Endothelial cell of umbilical vein (primary cell): Measurements from ENCODE around the gene ARL10. TPM values are rescaled to one million over a fixed set of nuclear protein-coding genes. Genes with fewer than 3 reads are reported as not detected.

Source experiments
- BruUV-seq: library from RNA; stranded (reverse); fragments of 400-500 nt; replicated peaks from 2 replicates; lab custom pipeline; 2021; lab: Mats Ljungman, UMichigan
- CTCF ChIA-PET: fragments of 300-600, 350-600 bp; sonication (Branson Sonifier 250); formaldehyde crosslinking; loops from one replicate; lab custom pipeline; 2021; ENCODE audit warnings: antibody characterized with exemption, inconsistent platforms; lab: Charles Lee
- POLR2A ChIA-PET: fragments of 300-600, 350-600 bp; sonication (Branson Sonifier 250); formaldehyde crosslinking; loops from one replicate; lab custom pipeline; 2021; ENCODE audit warnings: antibody characterized with exemption, inconsistent platforms; lab: Charles Lee
- DNase-seq: peaks from one replicate; pipeline ENCODE4 v3.0.0-alpha.2; 2011; ENCODE audit warnings: low read depth, low spot score
- FAIRE-seq: peaks from 2 replicates; lab custom pipeline; 2011; peaks lifted over from hg19 to GRCh38; lab: Jason Lieb, UNC
- H2AFZ ChIP-seq: 2 replicates; pipeline ENCODE4 v1.6.0; 2012; ENCODE audit warnings: low read depth, low read length, control low read depth, inconsistent platforms
- H3K27ac ChIP-seq: 2 replicates; pipeline ENCODE4 v1.5.1; 2011; ENCODE audit warnings: low read depth, mild to moderate bottlenecking, control low read depth, low read length, moderate library complexity; ENCODE audit not compliant: insufficient read depth
- H3K27me3 ChIP-seq, 2 experiments: 2 replicates each; pipeline versions ENCODE4 v1.6.0 to v1.6.1; 2011; ENCODE audit warnings: low read length in 2 of 2, mixed read lengths in 1 of 2; ENCODE audit not compliant: control insufficient read depth in 2 of 2, insufficient read depth in 2 of 2
- H3K36me3 ChIP-seq, 2 experiments: 2 replicates in 1 of 2; 3 replicates in 1 of 2; pipeline ENCODE4 v1.5.1; 2011; ENCODE audit warnings: low read length in 2 of 2, mild to moderate bottlenecking in 1 of 2, moderate library complexity in 1 of 2; ENCODE audit not compliant: control insufficient read depth in 2 of 2, insufficient read depth in 2 of 2; ENCODE audit errors: extremely low read depth in 1 of 2
- H3K4me1 ChIP-seq: 3 replicates; pipeline ENCODE4 v1.5.1; 2011; ENCODE audit warnings: mild to moderate bottlenecking, low read length; ENCODE audit not compliant: control insufficient read depth, insufficient read depth; ENCODE audit errors: extremely low read depth
- H3K4me2 ChIP-seq: 2 replicates; pipeline ENCODE4 v1.6.1; 2011; ENCODE audit warnings: low read length, control low read depth, mixed read lengths; ENCODE audit not compliant: insufficient read depth
- H3K4me3 ChIP-seq, 3 experiments: fragments of 200-600 bp in 1 of 3; sonication (generic), shearing (Covaris generic) in 1 of 3; replicated peaks in 1 of 3; 2 replicates each; pipeline ENCODE4 v1.5.1; 2011 to 2016; ENCODE audit warnings: control low read depth in 3 of 3, low read length in 3 of 3, mild to moderate bottlenecking in 2 of 3, inconsistent platforms in 1 of 3, low read depth in 1 of 3, moderate library complexity in 1 of 3; ENCODE audit not compliant: insufficient read depth in 1 of 3
- H3K79me2 ChIP-seq: 2 replicates; pipeline ENCODE4 v1.6.0; 2012; ENCODE audit warnings: low read length, inconsistent platforms; ENCODE audit not compliant: control insufficient read depth, insufficient read depth
- H3K9ac ChIP-seq: replicated peaks from 2 replicates; pipeline ENCODE3; 2011; ENCODE audit warnings: low read length, control low read depth; ENCODE audit not compliant: insufficient read depth; ENCODE audit errors: extremely low read depth
- H3K9me1 ChIP-seq: replicated peaks from 3 replicates; pipeline ENCODE4 v1.6.0; 2011; ENCODE audit warnings: mild to moderate bottlenecking, low read length; ENCODE audit not compliant: control insufficient read depth, insufficient read depth; ENCODE audit errors: extremely low read depth
- H3K9me3 ChIP-seq: replicated peaks from 2 replicates; pipeline ENCODE4 v1.5.1; 2012; ENCODE audit warnings: low read length, inconsistent platforms; ENCODE audit not compliant: control insufficient read depth, insufficient read depth
- H4K20me1 ChIP-seq: replicated peaks from 2 replicates; pipeline ENCODE3; 2011; ENCODE audit warnings: mild to moderate bottlenecking, low read length; ENCODE audit not compliant: control insufficient read depth, insufficient read depth; ENCODE audit errors: extremely low read depth
- EZH2 ChIP-seq: IDR thresholded peaks from 2 replicates; pipeline ENCODE4 v1.6.1; 2012; ENCODE audit warnings: borderline replicate concordance, low read depth, mild to moderate bottlenecking, moderate library complexity, low read length, inconsistent platforms; ENCODE audit not compliant: severe bottlenecking
- FOS ChIP-seq: IDR thresholded peaks from 2 replicates; pipeline ENCODE4 v1.6.1; 2011; ENCODE audit warnings: mild to moderate bottlenecking, low read length, moderate library complexity, borderline replicate concordance; ENCODE audit not compliant: insufficient read depth
- GATA2 ChIP-seq: IDR thresholded peaks from 2 replicates; pipeline ENCODE4 v1.7.0; 2011; ENCODE audit warnings: low read depth, mild to moderate bottlenecking, moderate library complexity, mixed read lengths, low read length; ENCODE audit not compliant: insufficient read length, insufficient read depth
- JUN ChIP-seq: IDR thresholded peaks from 2 replicates; pipeline ENCODE4 v1.6.1; 2011; ENCODE audit warnings: borderline replicate concordance, low read depth; ENCODE audit not compliant: insufficient read length, insufficient read depth
- MAX ChIP-seq: IDR thresholded peaks from 2 replicates; pipeline ENCODE4 v1.6.1; 2011; ENCODE audit not compliant: insufficient read depth, insufficient read length
- MYC ChIP-seq: IDR thresholded peaks from one replicate; pipeline ENCODE4 v1.6.1; 2011; ENCODE audit warnings: mild to moderate bottlenecking, low read depth, low read length
- POLR2A ChIP-seq: IDR thresholded peaks from 2 replicates; pipeline ENCODE4 v1.6.1; 2012; ENCODE audit warnings: low read depth, mild to moderate bottlenecking, control low read depth, low read length
- POLR2AphosphoS5 ChIP-seq: IDR thresholded peaks from 2 replicates; pipeline ENCODE4 v1.6.1; 2012; ENCODE audit warnings: low read depth, mild to moderate bottlenecking, control low read depth, low read length, moderate library complexity; ENCODE audit not compliant: insufficient read depth
- dilution Hi-C: fragments of 300-500 bp; cut with MboI; formaldehyde crosslinking; loops from one replicate; pipeline ENCODE4 v1.15.0; 2019; ENCODE audit warnings: low sequenced_read_pairs; ENCODE audit not compliant: extremely low pct_ligation_motif_present
- intact Hi-C: fragments of 100-400 bp; cut with micrococcal nuclease; formaldehyde crosslinking; loops from one replicate; pipeline ENCODE4 v1.10.0; 2022
- polyA plus RNA-seq, 4 experiments: library from polyadenylated mRNA; depleted of rRNA in 3 of 4; stranded (reverse) in 3 of 4; unstranded in 1 of 4; fragments of >200 nt; gene quantifications; 2 replicates each; pipeline versions ENCODE4 v1.2.1 to v1.2.3, GENCODE V29; 2011 to 2012; ENCODE audit warnings: missing spikeins in 1 of 4
- total RNA-seq: library from RNA; stranded (reverse); gene quantifications from 2 replicates; pipeline ENCODE4 v1.2.3, GENCODE V29; 2021
- TF ChIP-seq, protein P1 (sequence below), 2 donors: IDR thresholded peaks; 1 replicate in 1 of 2; 2 replicates in 1 of 2; pipeline ENCODE4 v1.5.1; 2011; ENCODE audit warnings: low read length in 2 of 2, mild to moderate bottlenecking in 2 of 2, moderate library complexity in 2 of 2, control low read depth in 1 of 2, inconsistent platforms in 1 of 2, low read depth in 1 of 2; ENCODE audit not compliant: insufficient read depth in 1 of 2; ENCODE audit errors: extremely low read depth in 1 of 2

The ARL10 gene
- total and polyA plus RNA-seq, 2 donors (not counting 3 experiments of a cell fraction or from before 2014, with no cell fraction given), result 7.7 to 20.7 TPM

DNA sequence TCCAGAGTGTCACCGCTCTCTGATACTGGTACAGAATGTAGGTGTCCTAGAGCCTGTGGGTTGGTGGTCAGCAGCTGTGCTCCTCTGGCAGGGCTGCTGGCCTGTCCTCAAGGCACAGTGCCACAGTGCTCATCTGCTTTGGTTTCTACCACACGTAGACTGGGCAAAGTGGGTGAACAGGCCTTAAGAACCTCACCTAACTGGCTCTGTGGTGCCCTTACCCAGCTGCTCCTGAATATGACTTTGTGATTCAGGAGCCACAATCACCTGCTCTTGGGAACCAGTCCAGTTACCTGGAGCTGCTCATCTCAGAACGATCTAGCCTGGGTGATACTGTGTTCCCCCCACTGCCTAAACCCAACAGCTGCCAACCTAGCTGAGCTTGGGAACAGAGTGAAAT, 16.7 kb downstream of the ARL10 start:
- H3K36me3 ChIP-seq, result peaks cover 12 to 23% of the 10 kb centered on the region in 2 experiments
- dilution Hi-C loops, result no loop called here

More for the DNA sequence above, 16.7 kb downstream of the ARL10 start:
- no peaks in the 10 kb centered on the region for H3K27me3 ChIP-seq
- ChIA-PET CTCF (no interaction called here), POLR2A (no interaction called here)
- H2AFZ ChIP-seq, result no peak overlapping the region
- no peak overlapping the region for H3K9ac ChIP-seq
- H4K20me1 ChIP-seq, result no peaks in the 10 kb centered on the region
- FAIRE-seq (no peak), DNase-seq (no peak)
- BruUV-seq, result no TSS peak
- peaks cover 4% of the 10 kb centered on the region for H3K4me1 ChIP-seq
- no peak overlapping the region for H3K4me3 ChIP-seq
- no peaks in the 10 kb centered on the region for H3K9me3 ChIP-seq
- H3K79me2 ChIP-seq, result peaks cover 21% of the 10 kb centered on the region
- H3K4me2 ChIP-seq, result no peak overlapping the region
- H3K9me1 ChIP-seq, result no peaks in the 10 kb centered on the region
- TF ChIP-seq, protein P1, sequence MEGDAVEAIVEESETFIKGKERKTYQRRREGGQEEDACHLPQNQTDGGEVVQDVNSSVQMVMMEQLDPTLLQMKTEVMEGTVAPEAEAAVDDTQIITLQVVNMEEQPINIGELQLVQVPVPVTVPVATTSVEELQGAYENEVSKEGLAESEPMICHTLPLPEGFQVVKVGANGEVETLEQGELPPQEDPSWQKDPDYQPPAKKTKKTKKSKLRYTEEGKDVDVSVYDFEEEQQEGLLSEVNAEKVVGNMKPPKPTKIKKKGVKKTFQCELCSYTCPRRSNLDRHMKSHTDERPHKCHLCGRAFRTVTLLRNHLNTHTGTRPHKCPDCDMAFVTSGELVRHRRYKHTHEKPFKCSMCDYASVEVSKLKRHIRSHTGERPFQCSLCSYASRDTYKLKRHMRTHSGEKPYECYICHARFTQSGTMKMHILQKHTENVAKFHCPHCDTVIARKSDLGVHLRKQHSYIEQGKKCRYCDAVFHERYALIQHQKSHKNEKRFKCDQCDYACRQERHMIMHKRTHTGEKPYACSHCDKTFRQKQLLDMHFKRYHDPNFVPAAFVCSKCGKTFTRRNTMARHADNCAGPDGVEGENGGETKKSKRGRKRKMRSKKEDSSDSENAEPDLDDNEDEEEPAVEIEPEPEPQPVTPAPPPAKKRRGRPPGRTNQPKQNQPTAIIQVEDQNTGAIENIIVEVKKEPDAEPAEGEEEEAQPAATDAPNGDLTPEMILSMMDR (IDR thresholded peaks at IDR 0.05; ENCODE audit: extremely low read depth in 1 of 2, insufficient read depth in 1 of 2, low read depth in 1 of 2, low read length in 2 of 2), result no peak
- TF ChIP-seq GATA2 (no peak), FOS (no peak), POLR2AphosphoS5 (no peak), POLR2A (no peak), EZH2 (no peak), JUN (no peak), MAX (no peak), MYC (no peak)
- intact Hi-C loops, result loop anchor here (10.0 kb wide), 1 partner anchor 1213 kb away; the partner anchor contains the start of gene TMED9
- no peak overlapping the region for H3K27ac ChIP-seq
